Epithelial cell of umbilical artery (primary cell): ENCODE data around the gene CT47B1. TPM values are rescaled to one million over a fixed set of nuclear protein-coding genes. Genes with fewer than 3 reads are reported as not detected.

ENCODE experiments used
- total RNA-seq: library from RNA; depleted of rRNA; stranded (reverse); fragments of >200 nt; gene quantifications from 2 replicates; pipeline ENCODE4 v1.2.3, GENCODE V29; 2014

The CT47B1 gene
- not detected in 2 replicates for total RNA-seq

GRCh38 chrX:120875766-120876165, at the start of gene CT47B1:
TSS of gene CT47B1 (minus strand) at chrX:120875866. CDS start at chrX:120875670, 196 bp downstream.

Other genes with a start within 250 kb of the CT47B1 start
- gene C1GALT1C1, start 245.8 kb downstream of the CT47B1 start, total RNA-seq = 72.4 and 83.6 TPM in 2 replicates
- not detected in 2 replicates for gene CT47A11, start 61.3 kb upstream of the CT47B1 start, total RNA-seq
- gene CT47A10, start 66.2 kb upstream of the CT47B1 start, total RNA-seq = not detected in 2 replicates
- not detected in 2 replicates for gene CT47A9, start 71.0 kb upstream of the CT47B1 start, total RNA-seq
- not detected in 2 replicates for gene CT47A8, start 75.9 kb upstream of the CT47B1 start, total RNA-seq
- gene CT47A7, start 80.7 kb upstream of the CT47B1 start, total RNA-seq = not detected in 2 replicates
- gene CT47A6, start 85.6 kb upstream of the CT47B1 start, total RNA-seq = not detected in 2 replicates
- not detected in 2 replicates for gene CT47A5, start 90.5 kb upstream of the CT47B1 start, total RNA-seq
- not detected in 2 replicates for gene CT47A4, start 95.3 kb upstream of the CT47B1 start, total RNA-seq
- gene CT47A3, start 100.2 kb upstream of the CT47B1 start, total RNA-seq = not detected in 2 replicates
- not detected in 2 replicates for gene CT47A2, start 105.1 kb upstream of the CT47B1 start, total RNA-seq
- not detected in 2 replicates for gene CT47A1, start 109.9 kb upstream of the CT47B1 start, total RNA-seq
- 1.9 and 3.2 TPM in 2 replicates for gene GLUD2, start 171.7 kb upstream of the CT47B1 start, total RNA-seq